HepG2 (cell line): ENCODE measurements around the gene DNAAF3. TPM values are rescaled to one million over a fixed set of nuclear protein-coding genes. Genes with fewer than 3 reads are reported as not detected.
A peak's percentile ranks its signal among the peaks of the same experiment; 100 is the strongest.

Experiments used
- CHD4 ChIP-seq: fragments of 200-600 bp; sonication (generic); IDR thresholded peaks from 2 replicates; pipeline ENCODE4 v1.7.0; 2017; ENCODE audit warnings: mild to moderate bottlenecking, low read length, borderline replicate concordance
- FOXA1 ChIP-seq, 2 experiments: fragments of 450-650 bp in 1 of 2; sonication (generic) in 1 of 2; formaldehyde crosslinking in 1 of 2; IDR thresholded peaks; 2 replicates each; pipeline versions ENCODE4 v1.4.0 to v1.6.1; 2016 to 2020; ENCODE audit warnings: missing genetic modification reagents in 1 of 2
- FOXJ3 ChIP-seq: sonication (generic); formaldehyde crosslinking; IDR thresholded peaks from 2 replicates; pipeline ENCODE4 v1.4.0; 2020; ENCODE audit warnings: missing genetic modification reagents, mild to moderate bottlenecking, borderline replicate concordance
- NR3C1 ChIP-seq: sonication (generic); formaldehyde crosslinking; IDR thresholded peaks from 2 replicates; pipeline ENCODE4 v1.4.0; 2020; ENCODE audit warnings: missing genetic modification reagents
- PAX8 ChIP-seq: sonication (generic); formaldehyde crosslinking; IDR thresholded peaks from 2 replicates; pipeline ENCODE4 v1.8.0; 2022; ENCODE audit warnings: mild to moderate bottlenecking, missing genetic modification reagents, borderline replicate concordance
- SIX4 ChIP-seq: sonication (generic); formaldehyde crosslinking; IDR thresholded peaks from 2 replicates; pipeline ENCODE4 v1.4.0; 2020; ENCODE audit warnings: missing genetic modification reagents
- TBX3 ChIP-seq: fragments of 450-650 bp; IDR thresholded peaks from 2 replicates; pipeline ENCODE4 v1.6.1; 2017; ENCODE audit warnings: antibody characterized with exemption, mild to moderate bottlenecking, inconsistent platforms, borderline replicate concordance
- TCF7 ChIP-seq: sonication (generic); IDR thresholded peaks from 2 replicates; pipeline ENCODE4 v1.6.1; 2016; ENCODE audit warnings: antibody characterized with exemption, low read depth
- U2AF2 ChIP-seq: fragments of 200-400 bp; formaldehyde crosslinking; IDR thresholded peaks from 2 replicates; pipeline ENCODE4 v1.6.1; 2017; ENCODE audit warnings: low read depth, mild to moderate bottlenecking, low read length
- ZNF232 ChIP-seq: sonication (generic); formaldehyde crosslinking; IDR thresholded peaks from 2 replicates; pipeline ENCODE4 v1.4.0; 2020; ENCODE audit warnings: missing genetic modification reagents, borderline replicate concordance
- ZNF33A ChIP-seq: sonication (generic); formaldehyde crosslinking; IDR thresholded peaks from 2 replicates; pipeline ENCODE4 v1.5.1; 2020; ENCODE audit warnings: missing genetic modification reagents, mild to moderate bottlenecking, moderate library complexity, borderline replicate concordance
- ZNF782 ChIP-seq: sonication (generic); formaldehyde crosslinking; IDR thresholded peaks from 2 replicates; pipeline ENCODE4 v1.4.0; 2020; ENCODE audit warnings: missing genetic modification reagents, mild to moderate bottlenecking, borderline replicate concordance
- polyA plus RNA-seq, 8 experiments: library from polyadenylated mRNA; depleted of rRNA in 3 of 8; stranded (reverse) in 7 of 8; unstranded in 1 of 8; fragments of >200 nt; fragmentation: Illumina TruSeq in 4 of 8; extraction: Trizol in 4 of 8; gene quantifications; 2 replicates each; pipeline versions ENCODE4 v1.2.1 to v1.2.3, GENCODE V29; 2011 to 2016; ENCODE audit warnings: low read depth in 4 of 8, missing spikeins in 1 of 8, mixed read lengths in 1 of 8; ENCODE audit not compliant: insufficient read depth in 1 of 8
- total RNA-seq, 5 experiments: library from RNA; depleted of rRNA; stranded (reverse); fragments of >200 nt; fragmentation: Illumina TruSeq; extraction: Trizol; gene quantifications; 2 replicates each; pipeline ENCODE4 v1.2.3, GENCODE V29; 2016; ENCODE audit warnings: low read depth in 1 of 5
- TF ChIP-seq, protein P1 (sequence below): sonication (generic); formaldehyde crosslinking; IDR thresholded peaks from 2 replicates; pipeline ENCODE4 v1.5.0; 2020; ENCODE audit warnings: missing genetic modification reagents, mild to moderate bottlenecking, borderline replicate concordance
- TF ChIP-seq, protein P2 (sequence below): sonication (generic); formaldehyde crosslinking; IDR thresholded peaks from 2 replicates; pipeline ENCODE4 v1.5.0; 2020; ENCODE audit warnings: mild to moderate bottlenecking, missing genetic modification reagents
- TF ChIP-seq, protein P3 (sequence below): sonication (generic); formaldehyde crosslinking; IDR thresholded peaks from 2 replicates; pipeline ENCODE4 v1.8.0; 2022; ENCODE audit warnings: missing genetic modification reagents, mild to moderate bottlenecking, borderline replicate concordance
- TF ChIP-seq, protein P4 (sequence below): sonication (generic); formaldehyde crosslinking; IDR thresholded peaks from 2 replicates; pipeline ENCODE4 v1.8.0; 2022; ENCODE audit warnings: mild to moderate bottlenecking, missing genetic modification reagents, moderate library complexity
- TF ChIP-seq, protein P5 (sequence below): sonication (generic); formaldehyde crosslinking; IDR thresholded peaks from 2 replicates; pipeline ENCODE4 v1.4.0; 2020; ENCODE audit warnings: missing genetic modification reagents, borderline replicate concordance
- TF ChIP-seq, protein P6 (sequence below): sonication (generic); formaldehyde crosslinking; IDR thresholded peaks from 2 replicates; pipeline ENCODE4 v1.8.1; 2023; ENCODE audit warnings: mild to moderate bottlenecking, missing genetic modification reagents

Gene DNAAF3
- total and polyA plus RNA-seq, 2 of the 13 experiments (the other 11 are each of a cell fraction or from before 2014, with no cell fraction given), result 0.30 to 0.40 TPM

DNA sequence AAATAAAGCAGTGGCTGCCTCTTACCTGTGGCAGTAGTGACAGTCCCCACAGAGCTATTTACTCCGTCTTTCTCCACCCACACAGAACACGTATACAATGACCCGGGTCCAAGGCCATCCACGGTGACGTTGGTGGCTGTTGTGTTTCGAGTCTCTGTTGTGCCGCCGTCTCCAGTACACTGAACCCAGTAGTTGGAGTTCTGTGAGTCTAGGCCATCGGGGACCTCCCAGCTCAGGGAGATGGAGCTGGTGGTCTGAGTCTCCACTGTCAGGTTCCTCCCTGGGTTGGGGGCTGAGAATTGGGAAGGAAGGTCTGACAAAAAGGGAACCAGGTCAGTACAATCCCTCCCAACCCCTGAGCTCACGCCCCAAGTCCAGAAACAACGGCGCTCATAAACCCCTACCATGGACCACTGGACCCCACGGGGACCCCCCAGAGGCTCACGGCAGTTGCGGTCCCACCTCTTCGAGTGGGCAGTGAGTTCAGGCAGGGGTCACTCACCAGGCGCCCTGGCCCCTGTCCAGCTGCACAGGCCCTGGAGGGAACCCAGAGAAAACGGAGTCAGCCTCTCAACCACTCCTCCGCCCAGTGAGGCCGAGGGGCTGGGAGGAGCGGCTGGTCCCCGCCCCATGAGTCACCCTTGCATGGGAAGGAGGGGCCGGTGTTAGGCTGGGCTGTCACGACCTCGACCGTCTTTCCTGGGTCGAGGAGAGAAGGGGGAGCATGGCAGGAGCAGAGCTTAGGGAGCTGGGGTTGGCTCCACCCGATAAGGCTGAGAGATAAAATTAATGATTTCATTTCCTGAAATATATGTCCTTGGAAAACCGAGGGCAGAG is 40.5 kb upstream of the DNAAF3 start (continued):
- no peak for TF ChIP-seq FOXA1 (IDR thresholded peaks at IDR 0.05)
- TF ChIP-seq FOXA1 (CRISPR knock-in tag; IDR thresholded peaks at IDR 0.05), result peak; percentile 34; the same call in 1 of the 2 replicates
- TF ChIP-seq, protein P1, sequence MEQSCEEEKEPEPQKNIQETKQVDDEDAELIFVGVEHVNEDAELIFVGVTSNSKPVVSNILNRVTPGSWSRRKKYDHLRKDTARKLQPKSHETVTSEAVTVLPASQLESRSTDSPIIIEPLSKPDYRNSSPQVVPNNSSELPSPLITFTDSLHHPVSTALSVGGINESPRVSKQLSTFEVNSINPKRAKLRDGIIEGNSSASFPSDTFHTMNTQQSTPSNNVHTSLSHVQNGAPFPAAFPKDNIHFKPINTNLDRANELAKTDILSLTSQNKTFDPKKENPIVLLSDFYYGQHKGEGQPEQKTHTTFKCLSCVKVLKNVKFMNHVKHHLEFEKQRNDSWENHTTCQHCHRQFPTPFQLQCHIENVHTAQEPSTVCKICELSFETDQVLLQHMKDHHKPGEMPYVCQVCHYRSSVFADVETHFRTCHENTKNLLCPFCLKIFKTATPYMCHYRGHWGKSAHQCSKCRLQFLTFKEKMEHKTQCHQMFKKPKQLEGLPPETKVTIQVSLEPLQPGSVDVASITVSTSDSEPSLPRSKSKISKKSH (CRISPR knock-in tag), result no peak
- TF ChIP-seq, protein P2, sequence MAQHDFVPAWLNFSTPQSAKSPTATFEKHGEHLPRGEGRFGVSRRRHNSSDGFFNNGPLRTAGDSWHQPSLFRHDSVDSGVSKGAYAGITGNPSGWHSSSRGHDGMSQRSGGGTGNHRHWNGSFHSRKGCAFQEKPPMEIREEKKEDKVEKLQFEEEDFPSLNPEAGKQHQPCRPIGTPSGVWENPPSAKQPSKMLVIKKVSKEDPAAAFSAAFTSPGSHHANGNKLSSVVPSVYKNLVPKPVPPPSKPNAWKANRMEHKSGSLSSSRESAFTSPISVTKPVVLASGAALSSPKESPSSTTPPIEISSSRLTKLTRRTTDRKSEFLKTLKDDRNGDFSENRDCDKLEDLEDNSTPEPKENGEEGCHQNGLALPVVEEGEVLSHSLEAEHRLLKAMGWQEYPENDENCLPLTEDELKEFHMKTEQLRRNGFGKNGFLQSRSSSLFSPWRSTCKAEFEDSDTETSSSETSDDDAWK, result no peak
- peak; percentile 89; the same call in 1 of the 2 replicates for TF ChIP-seq CHD4
- TF ChIP-seq U2AF2, result no peak
- TF ChIP-seq SIX4 (CRISPR knock-in tag), result peak; percentile 49; the same call in 1 of the 2 replicates
- TF ChIP-seq TBX3, result 0 out of 2 replicates have a peak, but pooled peaks have one; percentile 34
- peak; percentile 62; the same call in 1 of the 2 replicates for TF ChIP-seq FOXJ3
- TF ChIP-seq TCF7, result peak; percentile 77
- no peak for TF ChIP-seq ZNF33A (CRISPR knock-in tag)
- no peak for TF ChIP-seq ZNF232 (CRISPR knock-in tag)
- TF ChIP-seq, protein P3, sequence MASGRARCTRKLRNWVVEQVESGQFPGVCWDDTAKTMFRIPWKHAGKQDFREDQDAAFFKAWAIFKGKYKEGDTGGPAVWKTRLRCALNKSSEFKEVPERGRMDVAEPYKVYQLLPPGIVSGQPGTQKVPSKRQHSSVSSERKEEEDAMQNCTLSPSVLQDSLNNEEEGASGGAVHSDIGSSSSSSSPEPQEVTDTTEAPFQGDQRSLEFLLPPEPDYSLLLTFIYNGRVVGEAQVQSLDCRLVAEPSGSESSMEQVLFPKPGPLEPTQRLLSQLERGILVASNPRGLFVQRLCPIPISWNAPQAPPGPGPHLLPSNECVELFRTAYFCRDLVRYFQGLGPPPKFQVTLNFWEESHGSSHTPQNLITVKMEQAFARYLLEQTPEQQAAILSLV (CRISPR knock-in tag), result peak; percentile 31; the same call in 1 of the 2 replicates
- TF ChIP-seq, protein P4, sequence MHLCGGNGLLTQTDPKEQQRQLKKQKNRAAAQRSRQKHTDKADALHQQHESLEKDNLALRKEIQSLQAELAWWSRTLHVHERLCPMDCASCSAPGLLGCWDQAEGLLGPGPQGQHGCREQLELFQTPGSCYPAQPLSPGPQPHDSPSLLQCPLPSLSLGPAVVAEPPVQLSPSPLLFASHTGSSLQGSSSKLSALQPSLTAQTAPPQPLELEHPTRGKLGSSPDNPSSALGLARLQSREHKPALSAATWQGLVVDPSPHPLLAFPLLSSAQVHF (CRISPR knock-in tag), result no peak
- TF ChIP-seq, protein P5, sequence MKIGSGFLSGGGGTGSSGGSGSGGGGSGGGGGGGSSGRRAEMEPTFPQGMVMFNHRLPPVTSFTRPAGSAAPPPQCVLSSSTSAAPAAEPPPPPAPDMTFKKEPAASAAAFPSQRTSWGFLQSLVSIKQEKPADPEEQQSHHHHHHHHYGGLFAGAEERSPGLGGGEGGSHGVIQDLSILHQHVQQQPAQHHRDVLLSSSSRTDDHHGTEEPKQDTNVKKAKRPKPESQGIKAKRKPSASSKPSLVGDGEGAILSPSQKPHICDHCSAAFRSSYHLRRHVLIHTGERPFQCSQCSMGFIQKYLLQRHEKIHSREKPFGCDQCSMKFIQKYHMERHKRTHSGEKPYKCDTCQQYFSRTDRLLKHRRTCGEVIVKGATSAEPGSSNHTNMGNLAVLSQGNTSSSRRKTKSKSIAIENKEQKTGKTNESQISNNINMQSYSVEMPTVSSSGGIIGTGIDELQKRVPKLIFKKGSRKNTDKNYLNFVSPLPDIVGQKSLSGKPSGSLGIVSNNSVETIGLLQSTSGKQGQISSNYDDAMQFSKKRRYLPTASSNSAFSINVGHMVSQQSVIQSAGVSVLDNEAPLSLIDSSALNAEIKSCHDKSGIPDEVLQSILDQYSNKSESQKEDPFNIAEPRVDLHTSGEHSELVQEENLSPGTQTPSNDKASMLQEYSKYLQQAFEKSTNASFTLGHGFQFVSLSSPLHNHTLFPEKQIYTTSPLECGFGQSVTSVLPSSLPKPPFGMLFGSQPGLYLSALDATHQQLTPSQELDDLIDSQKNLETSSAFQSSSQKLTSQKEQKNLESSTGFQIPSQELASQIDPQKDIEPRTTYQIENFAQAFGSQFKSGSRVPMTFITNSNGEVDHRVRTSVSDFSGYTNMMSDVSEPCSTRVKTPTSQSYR (CRISPR knock-in tag), result 0 out of 2 replicates have a peak, but pooled peaks have one; percentile 71
- TF ChIP-seq ZNF782 (CRISPR knock-in tag), result no peak
- no peak for TF ChIP-seq PAX8 (CRISPR knock-in tag)
- TF ChIP-seq, protein P6, sequence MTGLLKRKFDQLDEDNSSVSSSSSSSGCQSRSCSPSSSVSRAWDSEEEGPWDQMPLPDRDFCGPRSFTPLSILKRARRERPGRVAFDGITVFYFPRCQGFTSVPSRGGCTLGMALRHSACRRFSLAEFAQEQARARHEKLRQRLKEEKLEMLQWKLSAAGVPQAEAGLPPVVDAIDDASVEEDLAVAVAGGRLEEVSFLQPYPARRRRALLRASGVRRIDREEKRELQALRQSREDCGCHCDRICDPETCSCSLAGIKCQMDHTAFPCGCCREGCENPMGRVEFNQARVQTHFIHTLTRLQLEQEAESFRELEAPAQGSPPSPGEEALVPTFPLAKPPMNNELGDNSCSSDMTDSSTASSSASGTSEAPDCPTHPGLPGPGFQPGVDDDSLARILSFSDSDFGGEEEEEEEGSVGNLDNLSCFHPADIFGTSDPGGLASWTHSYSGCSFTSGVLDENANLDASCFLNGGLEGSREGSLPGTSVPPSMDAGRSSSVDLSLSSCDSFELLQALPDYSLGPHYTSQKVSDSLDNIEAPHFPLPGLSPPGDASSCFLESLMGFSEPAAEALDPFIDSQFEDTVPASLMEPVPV (CRISPR knock-in tag), result peak; percentile 54; the same call in 1 of the 2 replicates
- TF ChIP-seq NR3C1 (CRISPR knock-in tag), result no peak
